HG02852 (cell line): ENCODE data around the gene BOK.
"Not testable (repeated sequence)": the region's sequence is repeated elsewhere in the genome, so short reads cannot be mapped to it uniquely, and the experiment has no call there.

Source experiments
- ATAC-seq: cut with Tn5 transposase; IDR thresholded peaks from one replicate; pipeline ENCODE4 v1.9.1; 2021; ENCODE audit warnings: mild to moderate bottlenecking, moderate library complexity; ENCODE audit not compliant: unreplicated experiment

The BOK gene

DNA sequence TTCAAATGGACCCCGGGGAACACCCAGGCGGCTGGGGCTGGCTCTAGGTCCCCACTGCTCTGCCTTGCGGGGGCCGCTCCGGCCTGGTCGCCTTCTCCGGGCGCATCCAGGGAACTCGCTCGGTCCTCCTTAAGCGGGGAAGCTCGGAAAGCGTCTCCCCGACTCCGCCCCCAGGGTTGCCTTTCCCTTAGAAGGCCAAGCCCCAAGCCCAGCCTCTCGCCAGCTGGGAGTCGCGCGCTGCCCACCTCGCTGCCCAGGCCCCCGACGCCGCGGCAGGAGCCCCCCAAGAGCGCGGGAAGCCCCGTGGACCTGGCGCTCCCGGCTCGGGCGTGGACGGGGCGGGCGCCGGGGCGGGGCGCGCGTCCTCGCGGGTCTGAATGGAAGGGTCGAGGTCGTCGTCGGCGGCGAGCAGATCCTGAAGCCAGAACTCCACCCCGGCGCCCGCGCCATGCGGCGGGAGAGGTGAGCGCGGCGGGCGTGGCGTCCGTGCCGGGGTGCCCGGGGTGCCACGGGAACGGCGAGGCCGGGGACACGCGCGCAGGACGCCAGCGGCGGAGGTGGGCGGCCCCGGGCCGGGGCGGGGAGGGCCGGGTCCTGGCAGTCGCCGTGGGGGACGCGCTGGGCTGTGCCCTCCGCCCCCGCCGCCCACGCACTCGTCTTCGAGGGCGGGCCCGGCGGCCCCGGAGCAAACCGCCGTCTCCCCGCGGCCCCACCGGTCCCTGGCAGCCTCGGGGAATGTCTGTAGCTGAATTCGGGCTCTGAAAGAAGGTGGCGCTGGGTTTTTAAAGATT lies at the start of gene BOK:
BOK (plus strand) TSS at position 214 of the 791 bp plus-strand sequence. CDS start 739 bp downstream, outside the sequence.
- ATAC-seq: no peak

- ATAC-seq: no peak
These were observed 49.3 kb upstream of the BOK start for GRCh38 chr2:241509155-241509784.

DNA sequence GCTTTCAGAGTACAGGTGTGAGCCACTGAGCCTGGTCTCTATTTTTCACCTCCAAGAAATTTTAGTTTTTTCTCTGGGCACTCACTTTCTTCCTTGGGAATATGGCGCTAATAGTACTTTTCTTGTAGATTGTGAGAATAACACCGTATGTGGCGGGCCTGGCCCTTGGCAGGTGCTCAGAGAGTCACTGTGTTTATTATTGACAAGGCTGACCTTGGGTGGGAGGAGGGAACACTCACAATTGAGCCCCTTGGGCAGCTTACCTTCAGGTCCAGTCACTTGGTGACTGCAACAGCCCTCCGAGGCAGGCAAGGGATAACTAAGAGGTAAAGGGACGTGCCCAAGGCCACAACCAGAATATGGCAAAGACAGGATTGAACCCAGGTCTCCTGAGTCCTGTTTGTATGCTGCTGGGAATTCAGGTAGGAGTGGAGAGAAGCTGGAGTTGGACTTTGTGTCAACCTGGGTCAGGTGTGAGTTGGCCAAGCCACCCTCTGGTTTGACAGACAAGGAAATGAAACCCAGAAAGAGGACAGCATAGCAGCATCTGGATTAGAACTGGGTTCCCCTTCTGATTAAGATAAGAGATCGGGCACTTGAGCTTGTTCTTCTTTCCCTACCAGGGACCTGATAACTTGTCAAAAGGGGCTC lies 47.3 kb upstream of the BOK start:
- no peak for ATAC-seq

DNA sequence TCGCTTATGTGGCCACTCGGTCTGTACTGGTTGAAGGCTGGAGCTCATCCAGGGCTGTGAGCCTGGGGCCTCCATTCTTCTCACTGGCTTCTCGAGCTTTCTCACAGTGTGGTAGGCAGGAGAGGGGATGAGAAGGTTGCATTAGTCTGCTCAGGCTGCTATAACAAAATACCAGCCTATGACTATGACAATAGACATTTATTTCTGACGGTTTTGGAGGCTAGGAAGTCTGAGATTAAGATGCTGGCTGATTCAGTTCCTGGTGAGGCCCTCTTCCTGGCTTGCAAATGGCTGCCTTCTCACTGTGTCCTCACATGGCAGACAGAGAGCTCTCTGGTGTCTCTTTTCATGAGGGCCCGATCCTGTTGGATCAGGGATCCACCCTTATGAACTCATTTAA lies 44.0 kb upstream of the BOK start:
- no peak for ATAC-seq

DNA sequence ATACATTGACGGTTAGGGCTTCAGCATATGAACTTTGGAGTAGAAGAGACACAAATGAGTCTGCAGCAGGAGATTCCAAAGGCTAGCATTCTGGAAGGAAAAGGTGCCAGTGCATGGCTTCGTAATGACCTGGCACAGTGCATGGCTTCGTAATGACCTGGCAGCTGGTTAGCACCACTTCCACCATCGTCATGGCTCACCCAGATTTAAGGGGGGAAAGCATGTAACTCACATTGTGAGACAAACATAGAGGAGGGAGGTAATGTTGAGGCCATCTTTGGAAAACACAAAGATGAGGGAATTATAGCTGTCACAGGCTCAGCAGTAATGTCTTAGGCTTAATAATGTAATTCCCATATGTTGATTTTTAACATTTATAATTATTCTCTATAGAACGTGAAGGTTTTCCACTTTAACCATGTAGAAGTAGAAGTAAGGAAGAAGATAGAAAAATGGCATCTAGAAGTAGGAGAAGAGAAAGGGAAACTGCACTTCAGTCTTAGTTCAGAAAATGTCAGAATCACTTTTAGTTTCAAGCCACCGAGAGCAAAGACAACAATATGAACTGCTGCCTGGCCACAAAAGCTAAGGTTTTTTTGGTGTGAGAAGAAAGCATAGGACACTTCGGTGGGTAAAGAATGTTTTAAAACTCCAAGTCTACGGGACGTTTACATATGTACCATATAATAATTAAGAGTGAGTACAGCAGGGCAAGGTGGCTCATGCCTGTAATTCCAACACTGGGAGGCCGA lies 43.4 kb upstream of the BOK start:
- peak; percentile 54 for ATAC-seq

- ATAC-seq: no peak
These were observed 42.0 kb upstream of the BOK start for GRCh38 chr2:241516520-241516965.

- no peak for ATAC-seq
These were observed 41.2 kb upstream of the BOK start for GRCh38 chr2:241517297-241517696.

DNA sequence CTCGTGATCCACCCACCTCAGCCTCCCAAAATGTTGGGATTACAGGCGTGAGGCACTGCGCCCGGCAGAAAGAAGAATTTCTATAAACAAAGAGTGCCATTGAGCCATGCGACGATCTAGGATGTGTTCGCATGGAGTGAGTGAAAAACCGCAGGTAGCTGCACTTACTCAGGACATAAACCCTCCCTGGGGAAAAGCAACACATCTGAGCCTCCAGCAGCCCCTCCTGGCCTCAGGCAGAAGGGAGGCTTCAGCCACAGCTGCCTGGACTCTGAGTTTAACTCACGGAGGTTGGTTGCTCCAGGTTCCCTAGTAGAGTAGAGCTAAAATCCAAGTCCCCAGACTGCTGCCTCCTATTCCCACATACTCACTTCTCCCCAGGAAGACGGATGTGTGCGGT lies 38.9 kb upstream of the BOK start:
- no peak for ATAC-seq

DNA sequence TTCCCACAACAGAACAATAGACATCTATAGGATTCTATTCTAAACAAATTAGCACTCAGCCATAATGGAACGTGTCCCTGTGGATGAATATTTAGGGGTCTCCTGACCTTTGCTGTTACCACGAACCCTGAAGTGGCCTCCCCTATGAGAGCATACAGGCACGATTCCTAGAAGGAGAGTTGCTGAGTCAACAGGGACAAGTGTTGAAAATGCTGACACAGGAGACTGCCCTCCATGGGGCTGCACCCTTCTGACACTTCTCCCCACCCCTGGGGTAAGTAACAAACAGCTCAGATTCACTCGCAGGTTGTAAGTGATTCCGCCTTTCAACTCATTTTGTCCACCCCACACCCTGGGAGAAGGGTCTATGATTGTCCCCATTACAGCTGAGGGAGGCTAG lies 36.1 kb upstream of the BOK start:
- no peak for ATAC-seq

DNA sequence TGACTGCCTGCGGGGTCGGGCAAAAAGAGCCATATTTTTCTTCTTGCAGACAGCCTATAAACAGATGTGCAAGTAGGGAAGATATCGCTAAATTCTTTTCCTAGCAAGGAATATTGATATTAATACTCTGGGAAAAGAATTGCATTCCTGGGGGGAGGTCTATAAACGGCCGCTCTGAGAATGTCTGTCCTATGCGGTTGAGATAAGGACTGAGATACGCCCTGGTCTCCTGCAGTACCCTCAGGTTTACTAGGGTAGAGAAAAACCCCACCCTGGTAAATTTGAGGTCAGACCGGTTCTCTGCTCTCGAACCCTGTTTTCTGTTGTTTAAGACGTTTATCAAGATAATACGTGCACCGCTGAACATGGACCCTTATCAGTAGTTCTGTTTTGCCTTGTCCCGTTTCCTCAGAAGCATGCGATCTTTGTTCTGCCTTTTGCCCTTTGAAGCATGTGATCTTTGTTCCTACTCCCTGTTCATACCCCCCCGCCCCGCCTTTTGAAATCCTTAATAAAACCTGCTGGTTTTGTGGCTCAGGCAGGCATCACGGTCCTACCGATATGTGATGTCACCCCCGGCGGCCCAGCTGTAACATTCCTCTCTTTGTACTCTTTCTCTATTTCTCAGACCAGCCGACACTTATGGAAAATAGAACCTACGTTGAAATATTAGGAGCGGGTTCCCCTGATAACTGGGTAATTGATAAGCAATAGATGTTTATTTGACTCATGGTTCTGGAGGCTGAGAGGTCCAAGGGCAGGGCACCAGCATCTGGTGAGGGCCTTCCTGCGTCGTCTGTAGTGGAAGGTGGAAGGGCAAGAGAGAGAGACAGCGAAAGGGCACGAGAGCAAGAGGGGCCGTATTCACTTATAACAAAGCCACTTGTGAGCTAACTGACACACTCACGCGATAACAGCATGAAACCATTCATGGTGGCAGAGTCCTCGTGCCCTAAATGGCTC lies 32.4 kb upstream of the BOK start:
- ATAC-seq: not testable (repeated sequence)

- no peak for ATAC-seq
These were observed 28.0 kb upstream of the BOK start for GRCh38 chr2:241530571-241530970.

DNA sequence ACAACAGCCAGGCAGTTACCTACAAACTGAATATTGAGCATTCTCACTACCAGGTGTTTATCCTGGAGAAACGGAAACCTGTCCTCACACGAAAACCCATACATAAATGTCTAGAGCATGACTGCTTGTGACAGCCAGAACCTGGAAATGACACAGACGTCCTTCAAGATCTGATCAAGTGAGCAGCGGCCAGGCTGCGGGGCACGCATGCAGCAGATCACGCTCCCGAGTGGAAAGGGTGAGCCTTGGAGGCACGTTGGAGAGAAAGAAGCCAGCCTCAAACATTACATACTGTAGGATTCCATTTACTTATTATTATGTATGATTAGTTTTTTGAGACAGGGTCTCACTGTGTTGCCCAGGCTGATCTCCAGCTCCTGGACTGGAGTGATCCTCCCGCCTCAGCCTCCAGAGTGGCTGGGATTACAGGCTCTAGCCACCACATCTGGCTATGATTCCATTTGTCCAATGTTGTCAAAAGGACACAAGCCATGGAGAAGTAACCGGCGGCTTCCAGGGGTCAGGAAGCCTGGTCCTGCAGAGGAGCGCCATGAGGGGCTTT lies 27.3 kb upstream of the BOK start:
- no peak for ATAC-seq

- no peak for ATAC-seq
These were observed 26.4 kb upstream of the BOK start for GRCh38 chr2:241532168-241532567.

GRCh38 chr2:241532733-241533601 lies 25.6 kb upstream of the BOK start:
- ATAC-seq: no peak

DNA sequence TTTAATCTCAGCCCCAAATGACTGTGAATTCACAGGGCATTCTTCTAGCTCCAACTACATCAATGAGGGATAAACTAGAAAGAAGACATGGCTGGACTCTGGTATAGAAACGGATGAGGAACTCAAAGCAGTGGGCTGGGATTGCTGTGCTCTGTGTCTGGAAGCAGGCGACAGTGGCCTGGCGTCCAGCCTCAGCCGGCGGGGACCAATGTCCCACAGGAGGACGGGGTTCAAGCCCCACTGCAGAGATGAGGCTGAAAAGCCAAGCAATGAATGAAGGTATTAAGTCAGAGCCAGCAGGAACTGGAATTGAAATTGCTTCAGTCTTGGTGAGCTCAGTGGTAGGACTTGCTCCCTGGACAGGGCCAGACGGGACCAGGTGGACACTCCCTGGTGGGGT lies 24.3 kb upstream of the BOK start:
- no peak for ATAC-seq

DNA sequence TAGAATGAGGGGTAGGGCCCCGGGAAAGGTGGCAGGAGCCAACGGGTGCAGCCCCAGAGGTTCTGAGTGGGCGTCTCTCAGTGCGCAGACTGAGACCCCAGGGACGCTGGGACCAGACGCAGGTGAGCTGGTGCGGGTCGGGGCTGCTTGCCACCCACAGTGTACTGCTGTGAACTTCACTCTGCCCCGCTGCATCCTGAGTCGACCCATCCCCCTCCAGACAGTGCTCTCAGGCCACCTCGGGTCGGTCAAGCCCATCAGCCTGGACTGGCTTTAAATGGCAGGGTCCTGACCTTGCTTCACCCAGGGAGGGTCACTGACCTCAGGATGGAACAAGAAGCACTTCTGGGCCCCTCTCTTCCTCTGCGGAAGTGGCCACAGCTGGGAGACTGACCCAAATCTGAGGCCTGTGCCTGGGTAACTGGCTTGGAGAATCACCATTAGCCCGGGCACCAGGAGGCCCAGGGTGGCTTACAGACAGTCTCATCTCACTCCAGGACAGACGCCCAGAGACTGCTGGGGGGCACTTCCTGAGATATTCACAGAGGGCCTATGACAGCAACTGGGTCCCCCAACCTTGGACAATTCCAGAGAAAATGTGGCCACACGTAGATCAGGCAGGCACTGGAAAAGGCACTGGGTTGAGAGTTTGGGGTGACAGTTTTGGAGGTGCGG lies 23.7 kb upstream of the BOK start:
- no peak for ATAC-seq

GRCh38 chr2:241535871-241536655 lies 22.5 kb upstream of the BOK start:
- no peak for ATAC-seq
